Inflammatory macrophage treated with lipopolysaccharide for 4 hours (primary cell): ENCODE results near the gene VEGFA.

Experiments used
- DNase-seq: peaks from one replicate; pipeline ENCODE4 v3.0.0-alpha.2; 2020

VEGFA gene

DNA sequence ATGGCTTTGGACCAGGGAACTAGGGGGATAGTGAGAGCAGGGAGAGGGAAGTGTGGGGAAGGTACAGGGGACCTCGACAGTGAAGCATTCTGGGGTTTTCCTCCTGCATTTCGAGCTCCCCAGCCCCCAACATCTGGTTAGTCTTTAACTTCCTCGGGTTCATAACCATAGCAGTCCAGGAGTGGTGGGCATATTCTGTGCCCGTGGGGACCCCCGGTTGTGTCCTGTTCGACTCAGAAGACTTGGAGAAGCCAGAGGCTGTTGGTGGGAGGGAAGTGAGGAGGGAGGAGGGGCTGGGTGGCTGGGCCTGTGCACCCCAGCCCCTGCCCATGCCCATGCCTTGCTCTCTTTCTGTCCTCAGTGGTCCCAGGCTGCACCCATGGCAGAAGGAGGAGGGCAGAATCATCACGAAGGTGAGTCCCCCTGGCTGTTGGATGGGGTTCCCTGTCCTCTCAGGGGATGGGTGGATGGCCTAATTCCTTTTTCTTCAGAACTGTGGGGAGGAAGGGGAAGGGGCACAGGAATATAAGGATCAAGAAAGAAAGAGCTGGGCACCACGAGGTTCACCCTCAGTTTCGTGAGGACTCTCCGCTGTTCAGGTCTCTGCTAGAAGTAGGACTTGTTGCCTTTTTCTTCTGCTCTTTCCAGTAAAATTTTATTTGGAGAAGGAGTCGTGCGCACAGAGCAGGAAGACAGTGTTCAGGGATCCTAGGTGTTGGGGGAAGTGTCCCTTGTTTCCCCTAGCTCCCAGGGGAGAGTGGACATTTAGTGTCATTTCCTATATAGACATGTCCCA, 4.2 kb downstream of the VEGFA start:
- no peak for DNase-seq

DNA sequence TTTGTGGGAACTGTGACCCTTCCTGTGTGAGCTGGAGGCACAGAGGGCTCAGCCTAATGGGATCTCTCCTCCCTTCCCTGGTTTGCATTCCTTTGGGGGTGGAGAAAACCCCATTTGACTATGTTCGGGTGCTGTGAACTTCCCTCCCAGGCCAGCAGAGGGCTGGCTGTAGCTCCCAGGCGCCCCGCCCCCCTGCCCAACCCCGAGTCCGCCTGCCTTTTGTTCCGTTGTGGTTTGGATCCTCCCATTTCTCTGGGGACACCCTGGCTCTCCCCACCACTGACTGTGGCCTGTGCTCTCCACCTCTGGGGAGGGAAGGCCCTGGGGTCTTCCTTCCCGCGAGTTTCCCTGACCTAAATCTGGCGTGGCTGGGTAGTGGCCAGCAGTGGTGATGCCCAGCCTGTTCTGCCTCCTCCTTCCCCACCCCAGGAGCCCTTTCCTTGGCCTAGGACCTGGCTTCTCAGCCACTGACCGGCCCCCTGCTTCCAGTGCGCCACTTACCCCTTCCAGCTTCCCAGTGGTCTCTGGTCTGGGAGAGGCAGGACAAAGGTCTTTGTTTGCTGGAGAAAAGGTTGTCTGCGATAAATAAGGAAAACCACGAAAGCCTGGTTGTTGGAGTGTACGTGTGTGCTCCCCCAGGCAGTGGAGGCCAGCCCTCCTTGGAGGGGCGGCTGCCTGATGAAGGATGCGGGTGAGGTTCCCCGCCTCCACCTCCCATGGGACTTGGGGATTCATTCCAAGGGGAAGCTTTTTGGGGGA, 4.9 kb downstream of the VEGFA start:
- DNase-seq = peak; percentile 64

DNA sequence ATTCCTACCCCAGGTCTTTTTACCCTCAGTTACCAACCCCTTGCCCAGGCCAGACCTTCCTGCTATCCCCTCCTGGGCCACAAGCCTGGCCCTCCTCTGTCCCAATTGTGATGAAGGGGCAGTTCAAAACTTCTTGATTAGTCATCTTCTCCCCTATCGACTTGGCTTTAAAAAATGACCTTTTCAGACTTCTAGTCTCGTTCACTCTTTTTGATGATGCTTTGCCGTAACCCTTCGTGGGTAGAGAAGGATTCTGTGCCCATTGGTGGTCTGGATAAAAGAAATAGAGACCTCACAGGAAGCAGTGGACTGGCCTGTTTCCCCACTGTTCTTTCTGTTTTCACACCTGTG, 5.5 kb downstream of the VEGFA start:
- no peak for DNase-seq

DNA sequence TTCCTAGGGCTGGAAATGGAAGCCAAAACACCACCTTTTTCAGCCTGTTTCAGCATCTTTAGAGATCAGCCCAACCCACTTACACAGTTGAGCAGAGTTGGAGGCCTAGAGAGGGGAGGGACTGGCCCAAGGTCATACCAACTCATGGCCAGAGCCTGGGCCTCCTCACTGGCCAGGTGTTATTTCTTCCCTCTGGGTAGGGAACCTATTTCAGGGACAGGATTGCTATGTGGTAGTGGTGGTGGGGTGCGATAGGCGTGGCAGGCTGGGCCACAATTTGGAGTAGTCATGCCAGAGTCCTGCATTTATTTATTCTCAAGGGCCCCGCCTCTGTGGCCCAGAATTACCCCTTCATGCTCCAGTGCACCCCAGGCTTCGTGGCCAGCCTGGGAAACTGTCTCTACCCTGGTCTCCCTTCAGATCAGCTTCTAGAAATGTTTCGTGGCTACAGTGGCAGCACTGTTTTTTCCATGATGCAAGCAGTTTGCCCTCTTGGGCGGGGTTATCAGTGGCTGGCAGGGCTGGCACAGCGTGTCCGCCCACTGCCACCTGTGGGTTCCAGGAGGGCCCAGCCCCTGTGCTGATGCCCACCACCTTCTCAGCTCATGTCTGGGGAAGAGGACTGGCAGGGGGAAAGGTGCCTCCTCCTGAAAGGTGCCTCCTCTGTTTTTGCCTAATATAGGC, 6.2 kb downstream of the VEGFA start:
- no peak for DNase-seq

DNA sequence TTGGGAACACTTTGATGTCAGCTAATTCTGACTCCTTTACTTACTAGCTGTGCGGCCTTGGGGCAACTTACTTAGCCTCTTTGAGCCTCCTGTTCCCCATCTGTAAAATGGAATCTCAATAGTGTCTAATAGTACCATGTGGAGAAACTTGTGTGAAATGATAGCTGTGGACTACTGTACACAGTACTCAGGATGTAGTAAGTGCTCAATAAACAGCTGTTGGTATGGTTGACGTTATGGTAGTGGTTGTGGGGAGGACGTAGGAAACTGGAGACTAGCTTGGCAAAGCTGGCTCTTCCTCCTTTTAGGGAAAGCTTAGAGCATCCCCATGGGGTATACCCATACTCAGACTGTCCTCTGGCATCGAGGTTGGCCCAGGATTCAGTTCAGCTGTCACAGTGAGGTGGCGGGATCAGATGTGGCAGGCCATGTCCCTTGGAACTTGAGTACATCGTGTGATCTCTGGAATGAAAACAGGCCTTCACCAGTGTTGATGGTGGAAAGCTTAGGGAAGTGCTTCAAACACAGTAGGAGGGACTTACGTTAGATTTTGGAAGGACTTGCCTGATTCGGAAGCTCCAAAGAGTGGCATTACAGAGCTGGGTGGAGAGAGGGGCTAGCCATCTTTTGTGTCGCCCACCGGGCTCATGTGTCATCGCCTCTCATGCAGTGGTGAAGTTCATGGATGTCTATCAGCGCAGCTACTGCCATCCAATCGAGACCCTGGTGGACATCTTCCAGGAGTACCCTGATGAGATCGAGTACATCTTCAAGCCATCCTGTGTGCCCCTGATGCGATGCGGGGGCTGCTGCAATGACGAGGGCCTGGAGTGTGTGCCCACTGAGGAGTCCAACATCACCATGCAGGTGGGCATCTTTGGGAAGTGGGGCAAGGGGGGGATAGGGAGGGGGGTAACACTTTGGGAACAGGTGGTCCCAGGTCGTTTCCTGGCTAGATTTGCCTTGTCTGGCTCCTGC, 7.1 kb downstream of the VEGFA start:
- DNase-seq = no peak

DNA sequence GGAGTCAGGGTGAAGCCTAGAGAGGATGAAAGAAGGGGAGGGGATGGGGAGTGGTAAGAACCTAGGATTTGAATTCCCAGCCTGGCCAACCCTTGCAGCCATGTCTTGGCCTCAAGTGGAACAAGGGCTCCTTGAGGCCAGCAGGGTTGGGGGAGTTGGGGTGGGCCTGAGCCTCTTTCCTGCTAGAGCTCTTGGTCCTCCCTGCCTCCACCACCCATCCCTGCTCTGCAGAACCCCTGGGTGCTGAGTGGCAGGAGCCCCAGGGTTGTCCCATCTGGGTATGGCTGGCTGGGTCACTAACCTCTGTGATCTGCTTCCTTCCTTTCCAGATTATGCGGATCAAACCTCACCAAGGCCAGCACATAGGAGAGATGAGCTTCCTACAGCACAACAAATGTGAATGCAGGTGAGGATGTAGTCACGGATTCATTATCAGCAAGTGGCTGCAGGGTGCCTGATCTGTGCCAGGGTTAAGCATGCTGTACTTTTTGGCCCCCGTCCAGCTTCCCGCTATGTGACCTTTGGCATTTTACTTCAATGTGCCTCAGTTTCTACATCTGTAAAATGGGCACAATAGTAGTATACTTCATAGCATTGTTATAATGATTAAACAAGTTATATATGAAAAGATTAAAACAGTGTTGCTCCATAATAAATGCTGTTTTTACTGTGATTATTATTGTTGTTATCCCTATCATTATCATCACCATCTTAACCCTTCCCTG, 8.3 kb downstream of the VEGFA start:
- DNase-seq = no peak

DNA sequence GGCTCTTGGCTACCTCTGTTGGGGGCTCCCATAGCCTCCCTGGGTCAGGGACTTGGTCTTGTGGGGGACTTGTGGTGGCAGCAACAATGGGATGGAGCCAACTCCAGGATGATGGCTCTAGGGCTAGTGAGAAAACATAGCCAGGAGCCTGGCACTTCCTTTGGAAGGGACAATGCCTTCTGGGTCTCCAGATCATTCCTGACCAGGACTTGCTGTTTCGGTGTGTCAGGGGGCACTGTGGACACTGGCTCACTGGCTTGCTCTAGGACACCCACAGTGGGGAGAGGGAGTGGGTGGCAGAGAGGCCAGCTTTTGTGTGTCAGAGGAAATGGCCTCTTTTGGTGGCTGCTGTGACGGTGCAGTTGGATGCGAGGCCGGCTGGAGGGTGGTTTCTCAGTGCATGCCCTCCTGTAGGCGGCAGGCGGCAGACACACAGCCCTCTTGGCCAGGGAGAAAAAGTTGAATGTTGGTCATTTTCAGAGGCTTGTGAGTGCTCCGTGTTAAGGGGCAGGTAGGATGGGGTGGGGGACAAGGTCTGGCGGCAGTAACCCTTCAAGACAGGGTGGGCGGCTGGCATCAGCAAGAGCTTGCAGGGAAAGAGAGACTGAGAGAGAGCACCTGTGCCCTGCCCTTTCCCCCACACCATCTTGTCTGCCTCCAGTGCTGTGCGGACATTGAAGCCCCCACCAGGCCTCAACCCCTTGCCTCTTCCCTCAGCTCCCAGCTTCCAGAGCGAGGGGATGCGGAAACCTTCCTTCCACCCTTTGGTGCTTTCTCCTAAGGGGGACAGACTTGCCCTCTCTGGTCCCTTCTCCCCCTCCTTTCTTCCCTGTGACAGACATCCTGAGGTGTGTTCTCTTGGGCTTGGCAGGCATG, 9.2 kb downstream of the VEGFA start:
- DNase-seq = no peak

DNA sequence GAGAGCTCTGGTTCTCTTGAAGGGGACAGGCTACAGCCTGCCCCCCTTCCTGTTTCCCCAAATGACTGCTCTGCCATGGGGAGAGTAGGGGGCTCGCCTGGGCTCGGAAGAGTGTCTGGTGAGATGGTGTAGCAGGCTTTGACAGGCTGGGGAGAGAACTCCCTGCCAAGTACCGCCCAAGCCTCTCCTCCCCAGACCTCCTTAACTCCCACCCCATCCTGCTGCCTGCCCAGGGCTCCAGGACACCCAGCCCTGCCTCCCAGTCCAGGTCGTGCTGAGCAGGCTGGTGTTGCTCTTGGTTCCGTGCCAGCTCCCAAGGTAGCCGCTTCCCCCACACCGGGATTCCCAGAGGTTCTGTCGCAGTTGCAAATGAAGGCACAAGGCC, 9.8 kb downstream of the VEGFA start:
- no peak for DNase-seq

DNA sequence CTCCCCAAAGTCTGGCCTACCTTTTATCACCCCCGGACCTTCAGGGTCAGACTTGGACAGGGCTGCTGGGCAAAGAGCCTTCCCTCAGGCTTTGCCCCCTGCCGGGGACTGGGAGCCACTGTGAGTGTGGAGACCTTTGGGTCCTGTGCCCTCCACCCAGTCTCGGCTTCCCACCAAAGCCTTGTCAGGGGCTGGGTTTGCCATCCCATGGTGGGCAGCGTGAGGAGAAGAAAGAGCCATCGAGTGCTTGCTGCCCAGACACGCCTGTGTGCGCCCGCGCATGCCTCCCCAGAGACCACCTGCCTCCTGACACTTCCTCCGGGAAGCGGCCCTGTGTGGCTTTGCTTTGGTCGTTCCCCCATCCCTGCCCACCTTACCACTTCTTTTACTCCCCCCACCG, 10.3 kb downstream of the VEGFA start:
- DNase-seq = no peak

DNA sequence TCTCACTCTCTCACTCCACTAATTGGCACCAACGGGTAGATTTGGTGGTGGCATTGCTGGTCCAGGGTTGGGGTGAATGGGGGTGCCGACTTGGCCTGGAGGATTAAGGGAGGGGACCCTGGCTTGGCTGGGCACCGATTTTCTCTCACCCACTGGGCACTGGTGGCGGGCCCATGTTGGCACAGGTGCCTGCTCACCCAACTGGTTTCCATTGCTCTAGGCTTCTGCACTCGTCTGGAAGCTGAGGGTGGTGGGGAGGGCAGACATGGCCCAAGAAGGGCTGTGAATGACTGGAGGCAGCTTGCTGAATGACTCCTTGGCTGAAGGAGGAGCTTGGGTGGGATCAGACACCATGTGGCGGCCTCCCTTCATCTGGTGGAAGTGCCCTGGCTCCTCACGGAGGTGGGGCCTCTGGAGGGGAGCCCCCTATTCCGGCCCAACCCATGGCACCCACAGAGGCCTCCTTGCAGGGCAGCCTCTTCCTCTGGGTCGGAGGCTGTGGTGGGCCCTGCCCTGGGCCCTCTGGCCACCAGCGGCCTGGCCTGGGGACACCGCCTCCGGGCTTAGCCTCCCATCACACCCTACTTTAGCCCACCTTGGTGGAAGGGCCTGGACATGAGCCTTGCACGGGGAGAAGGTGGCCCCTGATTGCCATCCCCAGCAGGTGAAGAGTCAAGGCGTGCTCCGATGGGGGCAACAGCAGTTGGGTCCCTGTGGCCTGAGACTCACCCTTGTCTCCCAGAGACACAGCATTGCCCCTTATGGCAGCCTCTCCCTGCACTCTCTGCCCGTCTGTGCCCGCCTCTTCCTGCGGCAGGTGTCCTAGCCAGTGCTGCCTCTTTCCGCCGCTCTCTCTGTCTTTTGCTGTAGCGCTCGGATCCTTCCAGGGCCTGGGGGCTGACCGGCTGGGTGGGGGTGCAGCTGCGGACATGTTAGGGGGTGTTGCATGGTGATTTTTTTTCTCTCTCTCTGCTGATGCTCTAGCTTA, 11.2 kb downstream of the VEGFA start:
- no peak for DNase-seq

DNA sequence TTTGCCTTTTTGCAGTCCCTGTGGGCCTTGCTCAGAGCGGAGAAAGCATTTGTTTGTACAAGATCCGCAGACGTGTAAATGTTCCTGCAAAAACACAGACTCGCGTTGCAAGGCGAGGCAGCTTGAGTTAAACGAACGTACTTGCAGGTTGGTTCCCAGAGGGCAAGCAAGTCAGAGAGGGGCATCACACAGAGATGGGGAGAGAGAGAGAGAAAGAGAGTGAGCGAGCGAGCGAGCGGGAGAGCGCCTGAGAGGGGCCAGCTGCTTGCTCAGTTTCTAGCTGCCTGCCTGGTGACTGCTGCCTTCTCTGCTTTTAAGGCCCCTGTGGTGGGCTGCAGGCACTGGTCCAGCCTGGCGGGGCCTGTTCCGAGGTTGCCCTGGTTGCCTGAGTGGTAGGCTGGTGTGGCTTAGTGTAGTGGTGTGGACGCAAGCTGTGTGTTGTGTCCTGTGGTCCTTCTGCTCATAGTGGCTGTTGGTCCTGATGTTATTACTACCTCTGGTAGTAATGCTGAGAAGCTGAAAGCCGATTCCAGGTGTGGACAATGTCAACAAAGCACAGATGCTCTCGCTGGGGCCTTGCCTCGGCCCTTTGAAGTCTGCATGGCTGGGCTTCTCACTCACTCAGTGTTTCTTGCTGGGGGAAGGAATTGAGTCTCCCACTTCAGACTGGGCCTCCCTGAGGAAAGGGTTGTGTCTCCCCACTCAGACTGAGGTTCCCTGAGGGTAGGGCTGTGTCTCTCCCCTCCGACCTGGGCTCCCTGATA, 12.1 kb downstream of the VEGFA start:
- DNase-seq = no peak

DNA sequence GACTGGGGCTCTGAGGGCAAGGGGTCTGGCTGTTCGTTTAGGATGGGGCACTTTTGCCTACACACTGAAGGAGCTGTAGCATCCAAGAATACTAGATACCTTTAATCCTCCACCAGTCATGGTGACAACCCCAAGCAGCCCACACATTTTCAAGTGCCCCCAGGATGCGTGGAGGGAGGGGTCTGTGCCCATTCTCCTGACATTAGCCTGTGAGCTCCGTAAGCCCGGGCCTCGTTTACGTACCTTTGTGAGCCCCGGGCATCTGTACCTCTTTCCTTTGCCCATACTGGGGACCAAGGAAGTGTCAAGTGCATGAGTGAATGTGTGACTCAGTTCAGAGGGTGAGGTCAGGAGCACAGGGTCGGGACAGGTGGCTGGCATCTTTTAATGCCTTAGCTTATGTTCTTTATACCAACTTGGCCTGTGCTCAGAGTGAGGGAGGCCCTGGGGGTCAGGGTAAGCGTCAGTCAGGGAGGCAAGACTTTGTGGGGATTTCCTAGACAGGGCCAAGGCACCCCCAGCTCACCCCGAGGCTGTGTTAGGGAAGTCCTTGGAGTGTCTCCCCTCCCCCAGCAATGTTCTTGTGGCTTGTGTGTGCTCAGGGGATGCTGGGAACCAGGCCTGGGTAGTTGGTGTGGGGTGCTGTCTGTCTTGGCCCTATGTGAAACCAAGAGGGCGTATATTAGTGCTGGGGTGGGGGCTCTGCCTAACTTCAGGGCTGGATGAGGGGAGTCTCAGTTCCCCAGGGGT, 12.9 kb downstream of the VEGFA start:
- DNase-seq = no peak

DNA sequence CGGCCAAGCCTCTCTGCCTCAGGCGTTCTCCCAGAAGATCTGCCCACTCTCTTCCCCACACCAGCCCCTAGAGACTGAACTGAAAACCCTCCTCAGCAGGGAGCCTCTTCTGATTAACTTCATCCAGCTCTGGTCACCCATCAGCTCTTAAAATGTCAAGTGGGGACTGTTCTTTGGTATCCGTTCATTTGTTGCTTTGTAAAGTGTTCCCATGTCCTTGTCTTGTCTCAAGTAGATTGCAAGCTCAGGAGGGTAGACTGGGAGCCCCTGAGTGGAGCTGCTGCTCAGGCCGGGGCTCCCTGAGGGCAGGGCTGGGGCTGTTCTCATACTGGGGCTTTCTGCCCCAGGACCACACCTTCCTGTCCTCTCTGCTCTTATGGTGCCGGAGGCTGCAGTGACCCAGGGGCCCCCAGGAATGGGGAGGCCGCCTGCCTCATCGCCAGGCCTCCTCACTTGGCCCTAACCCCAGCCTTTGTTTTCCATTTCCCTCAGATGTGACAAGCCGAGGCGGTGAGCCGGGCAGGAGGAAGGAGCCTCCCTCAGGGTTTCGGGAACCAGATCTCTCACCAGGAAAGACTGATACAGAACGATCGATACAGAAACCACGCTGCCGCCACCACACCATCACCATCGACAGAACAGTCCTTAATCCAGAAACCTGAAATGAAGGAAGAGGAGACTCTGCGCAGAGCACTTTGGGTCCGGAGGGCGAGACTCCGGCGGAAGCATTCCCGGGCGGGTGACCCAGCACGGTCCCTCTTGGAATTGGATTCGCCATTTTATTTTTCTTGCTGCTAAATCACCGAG, 14.2 kb downstream of the VEGFA start:
- no peak for DNase-seq

DNA sequence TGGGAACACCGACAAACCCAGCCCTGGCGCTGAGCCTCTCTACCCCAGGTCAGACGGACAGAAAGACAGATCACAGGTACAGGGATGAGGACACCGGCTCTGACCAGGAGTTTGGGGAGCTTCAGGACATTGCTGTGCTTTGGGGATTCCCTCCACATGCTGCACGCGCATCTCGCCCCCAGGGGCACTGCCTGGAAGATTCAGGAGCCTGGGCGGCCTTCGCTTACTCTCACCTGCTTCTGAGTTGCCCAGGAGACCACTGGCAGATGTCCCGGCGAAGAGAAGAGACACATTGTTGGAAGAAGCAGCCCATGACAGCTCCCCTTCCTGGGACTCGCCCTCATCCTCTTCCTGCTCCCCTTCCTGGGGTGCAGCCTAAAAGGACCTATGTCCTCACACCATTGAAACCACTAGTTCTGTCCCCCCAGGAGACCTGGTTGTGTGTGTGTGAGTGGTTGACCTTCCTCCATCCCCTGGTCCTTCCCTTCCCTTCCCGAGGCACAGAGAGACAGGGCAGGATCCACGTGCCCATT, 15.3 kb downstream of the VEGFA start:
- no peak for DNase-seq

DNA sequence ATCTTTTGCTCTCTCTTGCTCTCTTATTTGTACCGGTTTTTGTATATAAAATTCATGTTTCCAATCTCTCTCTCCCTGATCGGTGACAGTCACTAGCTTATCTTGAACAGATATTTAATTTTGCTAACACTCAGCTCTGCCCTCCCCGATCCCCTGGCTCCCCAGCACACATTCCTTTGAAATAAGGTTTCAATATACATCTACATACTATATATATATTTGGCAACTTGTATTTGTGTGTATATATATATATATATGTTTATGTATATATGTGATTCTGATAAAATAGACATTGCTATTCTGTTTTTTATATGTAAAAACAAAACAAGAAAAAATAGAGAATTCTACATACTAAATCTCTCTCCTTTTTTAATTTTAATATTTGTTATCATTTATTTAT, 15.9 kb downstream of the VEGFA start:
- DNase-seq = no peak

DNA sequence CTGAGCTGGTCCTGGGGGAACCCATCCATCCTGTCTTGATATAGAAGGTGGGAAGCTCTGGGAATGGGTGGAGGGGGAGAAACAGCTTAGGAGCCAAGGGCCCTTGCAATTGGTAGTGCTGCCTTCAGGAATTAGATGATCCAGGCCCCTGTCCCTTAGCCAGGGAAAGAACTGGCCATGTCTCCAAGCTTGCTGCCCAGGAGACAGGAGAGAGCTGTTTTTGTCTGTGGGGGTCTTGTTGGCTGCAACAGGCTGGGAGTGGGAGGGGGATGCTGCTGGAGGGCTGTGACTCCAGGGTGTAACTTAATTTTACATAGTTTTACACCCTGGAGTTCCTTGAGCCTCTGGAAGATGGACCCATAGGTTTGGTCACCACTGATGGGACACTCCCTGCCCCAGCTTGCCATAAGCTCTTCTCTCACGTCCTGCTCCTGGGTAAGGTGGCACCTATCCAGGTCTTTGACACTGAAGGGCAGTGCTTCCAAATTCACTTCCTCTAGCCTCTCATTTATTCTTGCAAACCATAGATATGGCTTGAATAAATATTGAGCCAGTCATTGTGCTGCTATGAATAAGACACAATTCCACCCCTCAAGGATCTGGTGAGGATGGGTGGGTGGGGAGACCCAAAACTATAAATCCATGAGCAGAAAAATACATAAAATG, 16.8 kb downstream of the VEGFA start:
- no peak for DNase-seq
